SK-N-SH (cell line): ENCODE results near the gene RAPGEF6. TPM values are rescaled to one million over a fixed set of nuclear protein-coding genes. Genes with fewer than 3 reads are reported as not detected.

Source experiments
- CTCF ChIA-PET: fragments of 300-600, 350-600 bp; formaldehyde crosslinking; extraction: SDS; loops from one replicate; lab custom pipeline; 2021; lab: Yijun Ruan, JAX
- POLR2A ChIA-PET: fragments of 350-600 bp; sonication (Branson Sonifier 250); formaldehyde crosslinking; extraction: SDS; loops from one replicate; lab custom pipeline; 2020; ENCODE audit warnings: antibody characterized with exemption, inconsistent platforms; lab: Yijun Ruan, JAX
- DNase-seq: peaks from one replicate; pipeline ENCODE4 v3.0.0; 2012
- H2AFZ ChIP-seq: fragments of 200-600 bp; sonication (generic); 2 replicates; pipeline ENCODE4 v1.8.1; 2016; ENCODE audit warnings: antibody characterized with exemption, mild to moderate bottlenecking, low read depth
- H3F3A ChIP-seq: fragments of 200-600 bp; sonication (generic); replicated peaks from 2 replicates; pipeline ENCODE3; 2016; ENCODE audit warnings: antibody characterized with exemption, mild to moderate bottlenecking; ENCODE audit not compliant: insufficient read depth
- H3K27ac ChIP-seq, 2 experiments: fragments of 200-500 bp in 1 of 2; fragments of 200-600 bp in 1 of 2; sonication (Bioruptor generic) in 1 of 2; sonication (generic), shearing (Covaris generic) in 1 of 2; 2 replicates each; pipeline versions ENCODE4 v1.5.1 to v1.6.1; 2014 to 2016; ENCODE audit warnings: low read depth in 2 of 2, inconsistent platforms in 1 of 2, low read length in 1 of 2, mild to moderate bottlenecking in 1 of 2, mixed read lengths in 1 of 2
- H3K27me3 ChIP-seq: fragments of 200-600 bp; sonication (generic), shearing (Covaris generic); 2 replicates; pipeline ENCODE4 v1.6.1; 2016; ENCODE audit warnings: mixed run types; ENCODE audit not compliant: insufficient read depth
- H3K36me3 ChIP-seq, 2 experiments: fragments of 200-500 bp in 1 of 2; fragments of 200-600 bp in 1 of 2; sonication (Bioruptor generic) in 1 of 2; sonication (generic) in 1 of 2; replicated peaks in 1 of 2; 2 replicates each; pipeline versions ENCODE3 to v1.5.1; 2014 to 2016; ENCODE audit warnings: low read length in 1 of 2, mild to moderate bottlenecking in 1 of 2; ENCODE audit not compliant: insufficient read depth in 2 of 2, control insufficient read depth in 1 of 2
- H3K4me1 ChIP-seq, 2 experiments: fragments of 200-500 bp in 1 of 2; fragments of 200-600 bp in 1 of 2; sonication (Bioruptor generic) in 1 of 2; sonication (generic), shearing (Covaris generic) in 1 of 2; 2 replicates each; pipeline versions ENCODE4 v1.5.1 to v1.6.1; 2014 to 2016; ENCODE audit warnings: low read depth in 1 of 2, low read length in 1 of 2, mixed run types in 1 of 2; ENCODE audit not compliant: insufficient read depth in 2 of 2, control insufficient read depth in 1 of 2
- H3K4me2 ChIP-seq: fragments of 200-600 bp; sonication (generic), shearing (Covaris generic); 2 replicates; pipeline ENCODE4 v1.6.1; 2017; ENCODE audit warnings: mixed run types
- H3K4me3 ChIP-seq, 2 experiments: fragments of 200-500 bp in 1 of 2; fragments of 200-600 bp in 1 of 2; sonication (Bioruptor generic) in 1 of 2; sonication (generic), shearing (Covaris generic) in 1 of 2; 2 replicates each; pipeline versions ENCODE4 v1.5.1 to v1.8.1; 2014 to 2016; ENCODE audit warnings: low read depth in 2 of 2, inconsistent platforms in 1 of 2, low read length in 1 of 2, mild to moderate bottlenecking in 1 of 2, mixed read lengths in 1 of 2, moderate library complexity in 1 of 2
- H3K79me2 ChIP-seq: fragments of 200-600 bp; sonication (generic); 2 replicates; pipeline ENCODE4 v1.8.1; 2017; ENCODE audit warnings: mild to moderate bottlenecking; ENCODE audit not compliant: insufficient read depth
- H3K9ac ChIP-seq: fragments of 200-600 bp; sonication (generic); 2 replicates; pipeline ENCODE4 v1.6.1; 2017; ENCODE audit warnings: mixed run types
- H3K9me2 ChIP-seq: fragments of 200-600 bp; sonication (generic); 2 replicates; pipeline ENCODE4 v1.6.1; 2017; ENCODE audit warnings: mixed run types
- H3K9me3 ChIP-seq: fragments of 200-600 bp; sonication (generic); 2 replicates; pipeline ENCODE4 v1.6.1; 2017; ENCODE audit warnings: mixed run types, mild to moderate bottlenecking, moderate library complexity
- H4K20me1 ChIP-seq: fragments of 200-600 bp; sonication (generic); 2 replicates; pipeline ENCODE4 v1.6.1; 2017; ENCODE audit warnings: mild to moderate bottlenecking, mixed run types; ENCODE audit not compliant: insufficient read depth
- EP300 ChIP-seq, 2 experiments: IDR thresholded peaks; 2 replicates each; pipeline versions ENCODE4 v1.4.0 to v1.6.1; 2012; ENCODE audit warnings: borderline replicate concordance in 1 of 2, low read depth in 1 of 2, low read length in 1 of 2
- EZH2phosphoT487 ChIP-seq: fragments of 200-600 bp; sonication (generic); IDR thresholded peaks from 2 replicates; pipeline ENCODE4 v1.6.1; 2017; ENCODE audit warnings: low read depth, mixed run types, mild to moderate bottlenecking, antibody characterized with exemption, moderate library complexity, borderline replicate concordance
- FOSL2 ChIP-seq: IDR thresholded peaks from 2 replicates; pipeline ENCODE4 v1.4.0; 2012; ENCODE audit warnings: low read depth, mild to moderate bottlenecking, moderate library complexity, borderline replicate concordance
- FOXJ3 ChIP-seq: sonication (generic); formaldehyde crosslinking; IDR thresholded peaks from 2 replicates; pipeline ENCODE4 v1.5.1; 2020; ENCODE audit warnings: mild to moderate bottlenecking, missing genetic modification reagents
- GATA2 ChIP-seq: sonication (generic); formaldehyde crosslinking; IDR thresholded peaks from 2 replicates; pipeline ENCODE4 v1.5.0; 2020; ENCODE audit warnings: mild to moderate bottlenecking, missing genetic modification reagents
- MEF2A ChIP-seq: IDR thresholded peaks from 2 replicates; pipeline ENCODE4 v1.4.0; 2012; ENCODE audit warnings: low read depth, borderline replicate concordance
- NRF1 ChIP-seq: IDR thresholded peaks from 2 replicates; pipeline ENCODE4 v1.6.1; 2012; ENCODE audit warnings: low read depth, mild to moderate bottlenecking, low read length
- RAD21 ChIP-seq: IDR thresholded peaks from 2 replicates; pipeline ENCODE4 v1.6.1; 2012; ENCODE audit warnings: mild to moderate bottlenecking, low read length
- RCOR1 ChIP-seq: fragments of 150-350 bp; IDR thresholded peaks from 2 replicates; pipeline ENCODE4 v1.6.1; 2017; ENCODE audit warnings: antibody characterized with exemption, low read length
- RFX5 ChIP-seq: IDR thresholded peaks from 2 replicates; pipeline ENCODE4 v1.6.1; 2012; ENCODE audit warnings: mild to moderate bottlenecking, improper control_type of control experiment, low read length
- RXRA ChIP-seq: IDR thresholded peaks from 2 replicates; pipeline ENCODE4 v1.4.0; 2012; ENCODE audit warnings: low read depth, mild to moderate bottlenecking, borderline replicate concordance
- SIN3A ChIP-seq: IDR thresholded peaks from 2 replicates; pipeline ENCODE4 v1.6.1; 2012; ENCODE audit warnings: low read depth, mild to moderate bottlenecking, low read length, moderate library complexity, borderline replicate concordance
- SMC3 ChIP-seq: IDR thresholded peaks from 2 replicates; pipeline ENCODE4 v1.6.1; 2012; ENCODE audit warnings: low read depth, low read length, improper control_type of control experiment
- TAF1 ChIP-seq: IDR thresholded peaks from 2 replicates; pipeline ENCODE4 v1.6.1; 2012; ENCODE audit warnings: low read depth, mild to moderate bottlenecking, low read length, moderate library complexity, borderline replicate concordance
- TCF12 ChIP-seq: IDR thresholded peaks from 2 replicates; pipeline ENCODE4 v1.4.0; 2012
- WGBS: methylation state at CpG from one replicate; pipeline ENCODE4 v1.1.6; 2017; ENCODE audit warnings: low lambda C conversion rate; 5-methylcytosine and 5-hydroxymethylcytosine counted together
- polyA plus RNA-seq, 3 experiments: library from polyadenylated mRNA; depleted of rRNA; stranded (reverse); fragments of >200 nt; gene quantifications; 2 replicates each; pipeline ENCODE4 v1.2.3, GENCODE V29; 2012
- TF ChIP-seq, protein P1 (sequence below): fragments of 200-600 bp; sonication (generic); IDR thresholded peaks from 2 replicates; pipeline ENCODE4 v1.6.1; 2017; ENCODE audit warnings: antibody characterized with exemption, mild to moderate bottlenecking, moderate library complexity
- TF ChIP-seq, protein P2 (sequence below): IDR thresholded peaks from 2 replicates; pipeline ENCODE4 v1.4.0; 2012; ENCODE audit warnings: low read depth
- TF ChIP-seq, protein P3 (sequence below): IDR thresholded peaks from 2 replicates; pipeline ENCODE4 v1.4.0; 2012; ENCODE audit warnings: low read depth, borderline replicate concordance
- TF ChIP-seq, protein P4 (sequence below): fragments of 150-350 bp; IDR thresholded peaks from 2 replicates; pipeline ENCODE4 v1.6.1; 2016; ENCODE audit warnings: mild to moderate bottlenecking, low read depth, low read length
- TF ChIP-seq, protein P5 (sequence below): IDR thresholded peaks from 2 replicates; pipeline ENCODE4; 2012

RAPGEF6 gene
- polyA plus RNA-seq, 1 of the 3 experiments (the other 2 are of a cell fraction), result 2.9 TPM

DNA sequence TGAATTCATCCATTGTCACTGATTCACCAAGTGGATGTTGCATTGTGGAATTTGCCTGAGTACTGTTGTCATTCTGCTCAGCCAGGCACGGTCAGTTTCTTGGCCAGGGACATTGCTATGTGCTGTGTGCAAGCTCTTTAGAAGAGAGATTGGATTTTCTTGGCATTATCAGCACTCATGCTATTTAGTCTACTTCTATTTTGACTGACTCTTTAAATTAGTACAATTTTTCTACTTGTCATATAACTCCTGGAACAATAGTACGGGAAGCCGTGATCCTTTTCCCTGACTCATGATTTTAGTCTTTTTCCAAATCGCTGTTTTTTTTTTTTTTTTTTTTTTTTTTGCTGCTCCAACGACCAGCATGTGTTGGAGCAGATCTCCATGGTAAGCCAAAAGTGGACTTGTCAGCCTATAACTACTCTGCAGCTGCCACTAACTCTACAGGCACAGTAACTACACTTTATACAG lies 241.5 kb downstream of the RAPGEF6 start:
- Histone ChIP-seq H3F3A (no peaks in the 10 kb centered on the region), H3K9me2 (no peaks in the 10 kb centered on the region), H2AFZ (no peak overlapping the region), H3K27ac (no peak overlapping the region), H3K9me3 (no peaks in the 10 kb centered on the region), H3K4me1 (no peaks in the 10 kb centered on the region), H3K79me2 (no peaks in the 10 kb centered on the region; the same call in 1 of the 2 replicates), H3K36me3 (peaks cover 49 to 57% of the 10 kb centered on the region in 2 experiments), H4K20me1 (no peaks in the 10 kb centered on the region), H3K4me3 (no peak overlapping the region), H3K4me2 (no peak overlapping the region), H3K9ac (no peak overlapping the region), H3K27me3 (no peaks in the 10 kb centered on the region)
- CTCF ChIA-PET, result interaction anchor here (1.7 kb wide), 2 partner anchors 11 to 30 kb away, joined by 3 to 4 read pairs; no protein-coding TSS in a partner anchor
- POLR2A ChIA-PET, result no interaction called here
- no peak for DNase-seq
- no peak for TF ChIP-seq FOXJ3
- TF ChIP-seq RFX5, result no peak
- no peak for TF ChIP-seq EP300 (IDR thresholded peaks at IDR 0.05; ENCODE audit: borderline replicate concordance in 1 of 2, low read depth in 1 of 2, low read length in 1 of 2)
- TF ChIP-seq FOSL2, result no peak
- no peak for TF ChIP-seq RXRA
- TF ChIP-seq, protein P1, sequence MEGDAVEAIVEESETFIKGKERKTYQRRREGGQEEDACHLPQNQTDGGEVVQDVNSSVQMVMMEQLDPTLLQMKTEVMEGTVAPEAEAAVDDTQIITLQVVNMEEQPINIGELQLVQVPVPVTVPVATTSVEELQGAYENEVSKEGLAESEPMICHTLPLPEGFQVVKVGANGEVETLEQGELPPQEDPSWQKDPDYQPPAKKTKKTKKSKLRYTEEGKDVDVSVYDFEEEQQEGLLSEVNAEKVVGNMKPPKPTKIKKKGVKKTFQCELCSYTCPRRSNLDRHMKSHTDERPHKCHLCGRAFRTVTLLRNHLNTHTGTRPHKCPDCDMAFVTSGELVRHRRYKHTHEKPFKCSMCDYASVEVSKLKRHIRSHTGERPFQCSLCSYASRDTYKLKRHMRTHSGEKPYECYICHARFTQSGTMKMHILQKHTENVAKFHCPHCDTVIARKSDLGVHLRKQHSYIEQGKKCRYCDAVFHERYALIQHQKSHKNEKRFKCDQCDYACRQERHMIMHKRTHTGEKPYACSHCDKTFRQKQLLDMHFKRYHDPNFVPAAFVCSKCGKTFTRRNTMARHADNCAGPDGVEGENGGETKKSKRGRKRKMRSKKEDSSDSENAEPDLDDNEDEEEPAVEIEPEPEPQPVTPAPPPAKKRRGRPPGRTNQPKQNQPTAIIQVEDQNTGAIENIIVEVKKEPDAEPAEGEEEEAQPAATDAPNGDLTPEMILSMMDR, result no peak
- no peak for TF ChIP-seq TCF12
- TF ChIP-seq RCOR1, result no peak
- TF ChIP-seq, protein P2, sequence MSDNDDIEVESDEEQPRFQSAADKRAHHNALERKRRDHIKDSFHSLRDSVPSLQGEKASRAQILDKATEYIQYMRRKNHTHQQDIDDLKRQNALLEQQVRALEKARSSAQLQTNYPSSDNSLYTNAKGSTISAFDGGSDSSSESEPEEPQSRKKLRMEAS, result no peak
- no peak for TF ChIP-seq SMC3
- 75% methylated on average over 5 of the region's 5 CpGs for WGBS

DNA sequence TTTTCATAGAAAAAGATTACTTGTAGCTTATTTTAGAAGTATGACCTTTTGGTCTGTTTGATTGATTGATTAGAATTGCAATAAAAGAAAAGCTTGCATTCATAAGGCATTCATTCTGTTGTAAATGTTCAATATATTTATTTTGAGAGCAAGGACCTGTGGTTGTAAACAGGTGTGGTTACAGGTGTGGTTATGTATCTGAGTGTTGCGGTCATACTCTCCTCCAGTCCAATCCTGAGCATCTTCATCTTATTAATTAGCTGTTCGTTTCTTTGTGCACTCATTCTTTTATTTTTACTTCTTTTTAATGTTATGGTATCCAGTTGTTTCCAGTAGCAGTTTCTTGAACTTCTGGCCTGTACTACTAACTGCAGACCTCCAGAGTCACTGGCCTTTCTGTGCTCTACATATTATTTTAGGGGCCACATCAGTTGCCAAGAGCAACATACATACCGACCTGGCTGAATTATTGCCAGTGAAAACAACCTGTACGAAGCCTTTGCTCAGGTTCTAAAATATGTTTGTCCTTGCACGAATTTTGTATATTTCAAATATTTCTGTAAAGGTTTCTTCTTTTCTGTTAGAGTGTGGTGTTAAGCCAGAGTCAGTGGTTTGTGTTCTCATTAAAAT lies 242.4 kb downstream of the RAPGEF6 start:
- Histone ChIP-seq H3K4me1 (no peaks in the 10 kb centered on the region), H3K79me2 (no peaks in the 10 kb centered on the region; the same call in 1 of the 2 replicates), H3K27ac (no peak overlapping the region), H3K4me3 (no peak overlapping the region), H2AFZ (no peak overlapping the region), H3F3A (no peaks in the 10 kb centered on the region), H3K27me3 (no peaks in the 10 kb centered on the region), H3K9me2 (no peaks in the 10 kb centered on the region), H3K9ac (no peak overlapping the region), H4K20me1 (no peaks in the 10 kb centered on the region), H3K36me3 (peaks cover 44 to 54% of the 10 kb centered on the region in 2 experiments), H3K9me3 (no peaks in the 10 kb centered on the region), H3K4me2 (no peak overlapping the region)
- POLR2A ChIA-PET, result no interaction called here
- no peak for TF ChIP-seq NRF1
- no peak for TF ChIP-seq MEF2A
- no peak for TF ChIP-seq FOSL2
- TF ChIP-seq EZH2phosphoT487, result no peak
- no peak for TF ChIP-seq SMC3
- TF ChIP-seq, protein P3, sequence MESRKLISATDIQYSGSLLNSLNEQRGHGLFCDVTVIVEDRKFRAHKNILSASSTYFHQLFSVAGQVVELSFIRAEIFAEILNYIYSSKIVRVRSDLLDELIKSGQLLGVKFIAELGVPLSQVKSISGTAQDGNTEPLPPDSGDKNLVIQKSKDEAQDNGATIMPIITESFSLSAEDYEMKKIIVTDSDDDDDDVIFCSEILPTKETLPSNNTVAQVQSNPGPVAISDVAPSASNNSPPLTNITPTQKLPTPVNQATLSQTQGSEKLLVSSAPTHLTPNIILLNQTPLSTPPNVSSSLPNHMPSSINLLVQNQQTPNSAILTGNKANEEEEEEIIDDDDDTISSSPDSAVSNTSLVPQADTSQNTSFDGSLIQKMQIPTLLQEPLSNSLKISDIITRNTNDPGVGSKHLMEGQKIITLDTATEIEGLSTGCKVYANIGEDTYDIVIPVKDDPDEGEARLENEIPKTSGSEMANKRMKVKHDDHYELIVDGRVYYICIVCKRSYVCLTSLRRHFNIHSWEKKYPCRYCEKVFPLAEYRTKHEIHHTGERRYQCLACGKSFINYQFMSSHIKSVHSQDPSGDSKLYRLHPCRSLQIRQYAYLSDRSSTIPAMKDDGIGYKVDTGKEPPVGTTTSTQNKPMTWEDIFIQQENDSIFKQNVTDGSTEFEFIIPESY, result no peak
- no peak for TF ChIP-seq RAD21
- no peak for TF ChIP-seq GATA2 (CRISPR knock-in tag)
- TF ChIP-seq, protein P4, sequence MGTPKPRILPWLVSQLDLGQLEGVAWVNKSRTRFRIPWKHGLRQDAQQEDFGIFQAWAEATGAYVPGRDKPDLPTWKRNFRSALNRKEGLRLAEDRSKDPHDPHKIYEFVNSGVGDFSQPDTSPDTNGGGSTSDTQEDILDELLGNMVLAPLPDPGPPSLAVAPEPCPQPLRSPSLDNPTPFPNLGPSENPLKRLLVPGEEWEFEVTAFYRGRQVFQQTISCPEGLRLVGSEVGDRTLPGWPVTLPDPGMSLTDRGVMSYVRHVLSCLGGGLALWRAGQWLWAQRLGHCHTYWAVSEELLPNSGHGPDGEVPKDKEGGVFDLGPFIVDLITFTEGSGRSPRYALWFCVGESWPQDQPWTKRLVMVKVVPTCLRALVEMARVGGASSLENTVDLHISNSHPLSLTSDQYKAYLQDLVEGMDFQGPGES, result no peak
- no peak for TF ChIP-seq EP300 (IDR thresholded peaks at IDR 0.05; ENCODE audit: borderline replicate concordance in 1 of 2, low read depth in 1 of 2, low read length in 1 of 2)
- TF ChIP-seq TAF1, result no peak
- TF ChIP-seq SIN3A, result no peak
- TF ChIP-seq, protein P5, sequence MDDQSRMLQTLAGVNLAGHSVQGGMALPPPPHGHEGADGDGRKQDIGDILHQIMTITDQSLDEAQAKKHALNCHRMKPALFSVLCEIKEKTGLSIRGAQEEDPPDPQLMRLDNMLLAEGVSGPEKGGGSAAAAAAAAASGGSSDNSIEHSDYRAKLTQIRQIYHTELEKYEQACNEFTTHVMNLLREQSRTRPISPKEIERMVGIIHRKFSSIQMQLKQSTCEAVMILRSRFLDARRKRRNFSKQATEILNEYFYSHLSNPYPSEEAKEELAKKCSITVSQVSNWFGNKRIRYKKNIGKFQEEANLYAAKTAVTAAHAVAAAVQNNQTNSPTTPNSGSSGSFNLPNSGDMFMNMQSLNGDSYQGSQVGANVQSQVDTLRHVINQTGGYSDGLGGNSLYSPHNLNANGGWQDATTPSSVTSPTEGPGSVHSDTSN, result no peak
- no peak for TF ChIP-seq RFX5
- DNase-seq, result no peak
- 91% methylated on average over 5 of the region's 5 CpGs for WGBS
- CTCF ChIA-PET, result interaction anchor here (0.6 to 1.7 kb wide), 2 partner anchors 10 to 88 kb away, joined by 3 read pairs; no protein-coding TSS in a partner anchor
